HG03039 (cell line): Measurements from ENCODE around the gene SFRP5.

ENCODE experiments used
- ATAC-seq: cut with Tn5 transposase; IDR thresholded peaks from one replicate; pipeline ENCODE4 v1.9.1; 2021; ENCODE audit warnings: mild to moderate bottlenecking, moderate library complexity; ENCODE audit not compliant: unreplicated experiment

Gene SFRP5

GRCh38 chr10:97788552-97789442 is 17.0 kb upstream of the SFRP5 start:
- no peak for ATAC-seq

- no peak for ATAC-seq
These were observed 13.9 kb upstream of the SFRP5 start for GRCh38 chr10:97785731-97786130.

- no peak for ATAC-seq
These were observed 13.4 kb upstream of the SFRP5 start for GRCh38 chr10:97785231-97785630.

- no peak for ATAC-seq
These were observed 12.5 kb upstream of the SFRP5 start for GRCh38 chr10:97784200-97784810.

- ATAC-seq, result no peak
These were observed 10.8 kb upstream of the SFRP5 start for GRCh38 chr10:97782455-97783228.

GRCh38 chr10:97781618-97782331 is 10.0 kb upstream of the SFRP5 start:
- no peak for ATAC-seq

- ATAC-seq, result no peak
These were observed 9.2 kb upstream of the SFRP5 start for GRCh38 chr10:97780841-97781617.

- no peak for ATAC-seq
These were observed 8.2 kb upstream of the SFRP5 start for GRCh38 chr10:97779975-97780374.

- no peak for ATAC-seq
These were observed 7.7 kb upstream of the SFRP5 start for GRCh38 chr10:97779492-97779891.

- no peak for ATAC-seq
These were observed 6.9 kb upstream of the SFRP5 start for GRCh38 chr10:97778452-97779302.

GRCh38 chr10:97777143-97777542 is 5.3 kb upstream of the SFRP5 start:
- ATAC-seq, result no peak

- no peak for ATAC-seq
These were observed 3.1 kb upstream of the SFRP5 start for GRCh38 chr10:97774811-97775294.

GRCh38 chr10:97773096-97773495 is 1.3 kb upstream of the SFRP5 start:
- ATAC-seq, result no peak

- no peak for ATAC-seq
These were observed 526 bp downstream of the SFRP5 start for GRCh38 chr10:97771055-97771891.

- no peak for ATAC-seq
These were observed 1.5 kb downstream of the SFRP5 start for GRCh38 chr10:97770255-97770654.

- ATAC-seq, result no peak
These were observed 3.2 kb downstream of the SFRP5 start for GRCh38 chr10:97768322-97769315.
